ENCODE results near the gene ATPAF2.
A peak's percentile ranks its signal among the peaks of the same experiment; 100 is the strongest.

Gene ATPAF2
- total RNA-seq: 10.4 to 15.1 (median 13.0) reads per million in 4 donors

DNA sequence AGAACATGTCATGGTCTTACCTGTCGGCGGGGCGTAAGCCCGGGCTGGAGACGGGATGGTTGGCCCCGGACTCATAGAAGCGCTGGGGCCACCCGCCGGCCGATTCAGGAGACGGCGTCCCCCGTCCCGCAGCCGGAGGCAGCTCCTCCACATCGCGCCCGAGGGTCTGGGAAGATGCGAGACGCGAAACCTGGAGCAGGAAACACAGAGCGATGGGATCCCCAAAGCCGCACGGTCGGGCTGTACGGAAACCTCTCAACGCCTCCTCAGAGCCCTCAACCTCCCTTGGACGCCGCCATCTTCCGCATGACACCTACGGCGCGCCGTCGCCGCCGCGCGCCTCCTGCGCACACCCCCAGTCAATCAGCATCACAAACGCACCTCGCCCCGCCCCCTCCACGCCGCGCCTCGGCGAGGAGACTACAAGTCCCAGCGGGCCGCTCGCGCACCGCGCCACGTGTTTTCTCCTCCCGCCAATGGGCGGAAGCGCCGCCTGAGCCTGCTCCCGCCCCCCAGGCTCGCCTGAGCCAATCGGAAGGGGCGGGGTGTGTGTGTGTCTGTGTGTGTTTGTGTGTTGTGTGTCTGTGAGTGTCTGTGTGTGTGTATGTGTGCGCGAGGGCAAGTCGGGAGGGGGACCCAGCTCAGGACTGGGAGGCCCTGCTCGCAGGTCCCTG is at the start of gene ATPAF2, which contains the start of gene GID4:
Gene ATPAF2 (minus strand): TSS at position 308 of the 674 bp plus-strand sequence. CDS start 155 bp downstream, at position 153.
Gene GID4 (plus strand): TSS at position 548 of the 674 bp plus-strand sequence. CDS start 57 bp downstream, at position 605.
- peak; percentile 99 to 100 (median 99) for DNase-seq

DNA sequence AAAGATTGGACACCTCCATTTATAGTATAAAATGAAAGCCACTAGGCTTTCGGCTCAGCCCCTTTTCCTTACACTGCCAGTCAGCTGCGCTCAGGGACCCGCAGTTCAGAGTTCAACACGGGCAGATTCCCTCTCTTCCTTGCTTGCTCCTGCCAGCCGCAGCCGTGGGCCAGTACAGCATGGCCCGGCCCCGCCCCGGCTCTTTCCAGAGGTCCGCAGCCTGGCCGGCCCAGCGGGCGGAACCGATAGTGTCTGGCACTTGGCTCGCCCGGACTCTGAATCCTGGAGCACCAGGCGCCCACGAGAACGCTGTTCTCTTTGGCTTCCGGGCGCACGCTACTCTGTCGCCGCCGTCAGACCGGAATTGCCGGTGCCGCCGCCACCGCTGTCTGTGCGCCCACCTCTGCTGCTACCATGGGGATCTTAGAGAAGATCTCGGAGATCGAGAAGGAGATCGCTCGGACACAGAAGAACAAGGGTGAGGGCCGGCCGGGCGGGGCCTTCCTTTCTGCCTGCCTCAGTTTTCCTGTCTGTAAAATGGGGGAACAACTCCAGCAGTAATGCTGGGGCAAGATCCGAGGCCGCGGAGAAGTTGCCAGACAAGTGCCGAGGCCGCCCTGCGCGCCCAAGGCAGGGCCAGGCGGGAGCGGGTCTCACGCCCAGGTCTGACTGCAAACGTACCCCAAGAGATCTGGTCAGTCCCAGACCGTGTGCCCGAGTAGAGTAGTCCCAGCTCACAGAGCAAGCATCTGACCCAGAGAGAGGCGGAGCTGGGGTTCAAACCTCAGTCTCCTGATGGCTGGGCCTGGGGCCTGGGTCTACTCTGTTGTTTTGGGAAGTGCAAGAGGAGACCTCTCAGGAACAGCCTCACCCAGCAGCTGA is 48.9 kb upstream of the ATPAF2 start, which contains the start of gene DRG2:
Gene DRG2 (plus strand): TSS at position 339 of the 882 bp plus-strand sequence. CDS start 76 bp downstream, at position 415.
- DNase-seq: peak; percentile 63 to 87 (median 78)

DNA sequence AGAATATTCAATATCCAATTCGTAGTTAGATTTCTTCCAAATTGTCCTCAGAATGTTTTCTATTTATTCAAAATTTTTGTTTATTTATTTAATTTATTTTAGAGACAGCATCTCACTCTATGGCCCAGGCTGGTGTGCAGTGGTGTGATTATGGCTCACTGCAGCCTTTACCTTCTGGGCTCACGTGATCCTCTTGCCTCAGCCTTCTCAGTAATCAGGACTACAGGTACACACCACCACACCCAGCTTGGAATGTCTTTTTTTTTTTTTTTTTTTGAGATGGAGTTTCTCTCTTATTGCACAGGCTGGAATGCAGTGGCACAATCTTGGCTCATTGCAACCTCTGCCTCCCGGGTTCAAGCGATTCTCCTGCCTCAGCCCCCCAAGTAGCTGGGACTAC is 45.3 kb upstream of the ATPAF2 start:
- no peak for DNase-seq

DNA sequence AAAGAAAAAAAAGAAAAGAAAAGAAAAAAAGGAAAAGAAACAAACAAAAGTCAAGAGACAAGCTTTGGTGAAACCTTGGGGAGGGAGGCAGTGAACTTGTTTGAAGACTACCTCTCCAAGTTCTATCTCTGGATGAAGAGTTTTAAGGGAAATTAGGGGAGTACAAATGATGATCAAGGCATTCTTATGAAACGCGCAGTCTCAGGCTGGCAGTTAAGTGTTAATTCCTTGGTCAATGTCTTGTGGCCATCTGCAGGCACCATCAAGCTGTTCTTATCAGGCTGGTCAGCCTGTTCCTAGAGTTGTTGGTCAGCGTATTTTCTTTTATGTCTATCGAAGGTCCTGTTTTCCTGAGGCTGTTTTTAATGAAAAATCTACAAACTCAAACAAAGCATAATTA is 40.6 kb upstream of the ATPAF2 start:
- DNase-seq: no peak

DNA sequence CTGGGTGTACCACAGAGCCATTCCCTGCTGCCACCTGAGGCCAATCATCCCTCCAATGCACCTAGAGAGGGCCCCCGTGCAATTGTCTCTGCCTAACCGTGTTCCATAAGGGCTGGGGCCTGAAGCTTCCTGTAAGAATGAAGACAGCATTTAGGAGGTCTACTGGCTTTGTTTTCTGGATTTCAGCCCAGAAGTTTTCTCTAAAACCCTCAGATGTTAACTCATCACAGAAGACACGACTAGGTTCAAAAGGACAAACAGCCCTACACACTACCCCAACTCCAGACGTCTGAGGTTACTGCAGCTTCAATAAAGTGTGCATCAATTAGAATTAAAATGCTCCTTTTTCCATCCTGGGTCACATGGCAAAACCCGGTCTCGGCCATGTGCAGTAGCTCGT is 38.0 kb upstream of the ATPAF2 start:
- DNase-seq: no peak

DNA sequence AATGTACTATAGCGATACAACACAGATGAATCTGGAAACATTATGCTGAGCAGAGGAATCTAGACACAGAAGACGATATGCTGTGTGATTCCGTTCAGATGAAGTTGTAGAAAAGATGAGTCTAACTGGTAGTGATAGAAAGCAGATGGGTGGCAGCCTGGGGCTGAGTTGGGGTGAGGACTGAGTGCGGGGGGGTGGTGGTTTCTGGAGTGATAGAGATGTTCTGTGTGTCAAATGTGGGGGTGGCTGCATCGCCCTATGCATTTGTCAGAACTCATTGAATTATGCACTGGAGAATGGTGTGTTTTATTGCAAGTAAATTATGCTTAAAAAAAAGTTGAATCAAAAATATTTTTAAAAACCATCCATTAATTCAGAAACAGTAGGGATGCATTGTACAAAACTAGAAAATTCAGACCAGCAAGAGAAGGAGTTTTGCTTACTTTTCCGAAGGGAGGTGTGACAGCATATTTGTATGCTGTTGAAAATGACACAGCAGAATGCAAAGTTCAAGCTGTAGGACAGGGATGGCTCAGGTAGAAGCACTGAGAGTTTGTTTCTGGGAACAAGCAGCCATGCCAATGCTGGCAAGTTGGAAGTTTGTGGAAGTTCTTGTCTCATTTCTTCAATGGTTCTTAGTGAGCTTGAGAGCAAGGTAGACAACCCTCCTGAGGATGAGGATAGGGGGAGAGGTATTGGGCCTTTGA is 35.8 kb upstream of the ATPAF2 start:
- no peak for DNase-seq

DNA sequence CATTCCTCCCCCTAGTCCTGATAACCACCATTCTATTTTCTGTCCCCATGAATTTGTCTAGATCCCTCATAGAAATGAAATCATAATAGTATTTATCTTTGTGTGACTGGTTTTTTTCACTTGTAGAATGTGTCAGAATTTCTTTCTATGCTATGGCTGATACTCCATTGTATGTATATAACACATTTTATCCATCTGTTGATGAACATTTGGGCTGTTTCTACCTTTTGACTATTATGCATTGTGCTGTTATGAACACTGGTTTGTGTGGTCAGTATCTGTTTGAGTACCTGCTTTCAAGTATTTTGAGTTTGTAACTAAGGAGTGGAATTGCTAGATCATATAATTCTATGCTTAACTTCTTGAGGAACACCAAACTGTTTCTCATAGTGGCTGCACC is 32.8 kb upstream of the ATPAF2 start:
- DNase-seq: no peak

DNA sequence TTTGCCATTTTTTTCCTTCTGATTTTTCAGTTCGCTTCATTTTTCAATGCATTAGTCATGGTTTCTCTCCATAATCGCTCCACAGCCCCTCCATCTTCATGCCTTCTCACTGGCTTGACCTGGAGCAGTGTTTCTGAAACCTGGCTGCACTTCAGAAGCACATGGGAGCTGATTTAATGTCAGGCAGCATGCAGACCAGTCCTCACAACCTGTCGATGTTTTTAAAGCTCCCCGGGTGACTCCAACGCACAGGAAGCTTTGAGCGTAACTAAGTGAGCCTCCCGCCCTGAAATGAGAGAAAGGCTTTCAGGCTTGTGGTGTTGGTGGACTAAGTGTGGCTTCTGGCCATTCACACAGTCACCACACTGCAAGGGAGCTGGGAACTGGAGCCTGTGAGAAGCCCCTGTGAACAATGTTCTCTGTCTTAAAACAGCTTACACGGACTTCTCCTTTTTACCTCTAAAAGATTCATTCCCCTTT is 31.9 kb upstream of the ATPAF2 start:
- DNase-seq: no peak

DNA sequence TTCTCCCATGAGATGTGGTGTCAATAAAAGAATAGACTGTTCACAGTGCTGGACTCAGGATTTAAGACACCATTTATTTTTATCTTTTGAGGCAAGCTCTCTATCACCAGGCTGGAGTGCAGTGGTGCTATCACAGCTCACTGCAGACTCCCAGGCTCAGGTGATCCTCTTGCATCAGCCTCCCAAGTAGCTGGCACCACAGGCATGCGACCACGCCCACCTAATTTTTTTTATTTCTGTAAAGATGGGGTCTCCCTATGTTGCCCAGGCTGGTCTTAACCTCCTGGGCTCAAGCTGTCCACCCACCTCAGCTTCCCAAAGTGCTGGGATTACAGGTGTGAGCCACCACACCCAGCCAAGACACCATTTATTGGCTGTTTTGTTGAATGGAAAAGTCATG is 30.1 kb upstream of the ATPAF2 start:
- no peak for DNase-seq

DNA sequence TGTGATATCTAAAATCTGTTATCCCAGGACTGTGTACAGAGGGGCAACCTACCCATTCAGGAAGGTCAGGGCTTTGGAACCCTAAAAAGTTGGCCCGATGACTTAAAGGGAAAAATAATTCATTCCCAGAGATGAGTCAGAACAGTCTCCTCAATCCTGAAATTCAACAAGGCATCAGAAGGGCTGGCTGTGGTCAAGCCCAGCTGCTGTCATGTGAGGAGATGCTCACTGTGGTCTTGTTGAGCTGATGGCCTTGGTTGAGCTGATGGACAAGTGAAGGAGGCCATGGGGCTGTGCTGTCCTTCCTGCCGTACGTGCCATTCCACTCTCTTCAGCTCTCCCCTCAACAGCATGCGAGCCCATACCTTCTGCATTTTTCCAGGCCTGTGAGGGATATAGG is 27.9 kb upstream of the ATPAF2 start:
- DNase-seq: no peak

DNA sequence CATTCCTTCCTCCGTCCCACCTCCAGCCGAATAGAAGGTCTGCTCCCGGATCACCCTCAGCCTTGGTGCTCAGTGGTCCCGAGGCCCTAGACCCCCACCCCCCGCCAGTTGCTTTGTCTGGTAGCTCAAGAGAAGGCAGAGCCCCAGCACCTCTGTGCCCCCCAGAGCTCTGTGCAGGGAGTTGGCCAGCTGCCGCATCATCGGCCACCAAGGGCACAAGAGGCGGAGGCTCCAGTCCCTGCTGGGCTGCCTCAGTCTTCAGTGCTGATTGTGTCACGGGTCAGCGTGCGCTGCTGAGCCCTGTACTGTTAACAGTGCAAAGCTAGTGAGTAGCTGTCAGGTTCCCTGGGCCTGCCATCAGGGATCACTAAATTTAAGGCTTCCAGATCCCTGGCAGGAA is 26.6 kb upstream of the ATPAF2 start:
- no peak for DNase-seq

DNA sequence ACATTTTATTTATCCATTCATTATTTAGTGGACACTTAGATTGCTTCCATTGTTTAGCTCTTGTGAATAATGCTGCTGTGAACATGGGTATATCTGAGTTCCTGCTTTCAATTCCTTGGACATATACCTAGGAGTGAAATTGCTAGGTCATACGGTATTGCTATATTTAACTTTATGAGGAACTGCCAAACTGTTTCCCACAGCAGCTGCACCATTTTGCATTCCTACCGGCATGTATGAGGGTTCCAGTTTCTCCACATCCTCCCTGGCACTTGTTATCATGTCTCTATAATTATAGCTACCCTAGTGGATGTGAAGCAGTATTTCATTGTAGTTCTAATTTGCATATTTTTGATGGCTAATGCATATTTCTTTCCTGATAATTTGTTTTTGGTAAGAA is 25.1 kb upstream of the ATPAF2 start:
- no peak for DNase-seq

DNA sequence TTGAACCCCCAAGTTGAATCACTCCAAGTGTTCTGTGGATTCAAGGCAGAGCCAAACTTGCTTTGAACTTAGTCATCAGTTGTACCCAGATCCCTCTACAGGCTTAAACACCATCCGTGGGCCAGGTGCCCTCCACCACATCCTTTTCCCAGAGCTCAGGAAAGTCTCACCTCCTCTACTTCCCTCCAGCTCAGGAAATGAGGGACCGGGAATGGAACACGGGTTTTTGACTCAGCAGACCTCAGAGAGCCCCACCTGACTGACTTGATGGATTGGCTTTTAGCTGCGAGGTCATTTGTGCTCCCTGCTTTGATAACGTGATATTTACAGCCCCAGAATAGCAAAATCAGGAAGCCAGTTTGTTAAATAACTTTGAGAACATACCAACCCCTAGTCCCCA is 20.3 kb upstream of the ATPAF2 start:
- no peak for DNase-seq

DNA sequence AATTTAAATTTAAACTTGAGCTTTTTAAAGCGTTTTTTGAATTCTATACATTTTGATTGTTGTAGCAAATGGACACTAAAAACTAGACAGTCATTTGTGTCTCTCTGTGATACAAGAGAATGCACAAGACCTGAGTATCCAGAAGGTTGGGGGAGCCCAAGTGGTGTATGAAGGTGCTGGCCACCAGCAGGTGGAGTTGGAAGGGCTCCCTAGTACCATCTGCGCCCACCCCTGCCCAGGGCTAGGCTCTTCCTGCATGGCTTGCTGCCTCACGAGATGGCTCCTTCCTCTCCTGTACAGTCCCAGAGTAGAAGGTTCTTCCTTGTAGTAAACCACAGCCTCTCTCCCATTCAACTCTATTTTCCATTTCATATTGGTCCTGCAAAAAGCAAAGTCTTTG is 17.2 kb upstream of the ATPAF2 start:
- no peak for DNase-seq

DNA sequence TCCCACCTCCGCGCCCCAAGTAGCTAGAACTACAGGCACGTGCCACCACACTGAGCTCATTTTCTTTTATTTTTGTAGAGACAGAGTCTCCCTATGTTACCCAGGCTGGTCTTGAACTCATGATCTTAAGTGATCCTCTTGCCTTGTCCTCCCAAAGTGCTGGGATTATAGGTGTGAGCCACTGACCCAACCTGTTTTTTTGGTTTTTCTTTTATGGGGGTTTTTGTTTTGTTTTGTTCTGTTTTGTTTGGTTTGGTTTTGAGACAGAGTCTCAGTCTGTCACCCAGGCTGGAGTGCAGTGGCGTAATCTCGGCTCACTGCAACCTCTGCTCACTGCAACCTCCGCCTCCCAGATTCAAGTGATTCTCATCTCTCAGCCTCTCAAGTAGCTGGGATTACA is 16.6 kb upstream of the ATPAF2 start:
- no peak for DNase-seq

DNA sequence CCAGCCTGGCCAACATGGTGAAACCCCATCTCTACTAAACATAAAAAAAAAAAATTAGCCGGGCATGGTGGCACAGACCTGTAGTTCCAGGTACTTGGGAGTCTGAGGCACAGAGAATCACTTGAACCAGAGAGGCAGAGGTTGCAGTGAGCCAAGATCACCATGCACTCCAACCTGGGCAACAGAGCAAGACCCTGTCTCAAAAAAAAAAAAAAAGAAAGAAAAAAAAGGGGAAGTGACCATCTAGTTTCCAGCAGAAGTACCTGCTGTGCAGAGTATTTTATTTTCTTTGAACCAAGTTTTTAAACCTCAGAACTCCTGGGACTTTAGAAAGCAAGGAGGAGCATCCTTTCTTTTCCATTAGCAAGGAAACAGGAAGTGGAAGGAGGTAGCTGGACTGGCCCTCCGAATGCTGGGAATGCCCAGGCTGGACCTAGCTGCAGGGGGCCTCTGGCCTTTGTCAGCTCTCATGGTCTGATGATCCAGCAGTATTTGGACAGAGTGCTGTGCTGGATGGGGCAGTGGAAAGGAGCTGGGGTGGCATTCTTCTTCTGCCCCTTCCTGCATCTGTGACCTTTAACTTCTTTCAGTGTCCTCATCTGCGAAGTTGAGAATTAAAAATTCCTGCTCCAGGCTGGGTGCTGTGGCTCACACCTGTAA is 6.9 kb upstream of the ATPAF2 start:
- no peak for DNase-seq

DNA sequence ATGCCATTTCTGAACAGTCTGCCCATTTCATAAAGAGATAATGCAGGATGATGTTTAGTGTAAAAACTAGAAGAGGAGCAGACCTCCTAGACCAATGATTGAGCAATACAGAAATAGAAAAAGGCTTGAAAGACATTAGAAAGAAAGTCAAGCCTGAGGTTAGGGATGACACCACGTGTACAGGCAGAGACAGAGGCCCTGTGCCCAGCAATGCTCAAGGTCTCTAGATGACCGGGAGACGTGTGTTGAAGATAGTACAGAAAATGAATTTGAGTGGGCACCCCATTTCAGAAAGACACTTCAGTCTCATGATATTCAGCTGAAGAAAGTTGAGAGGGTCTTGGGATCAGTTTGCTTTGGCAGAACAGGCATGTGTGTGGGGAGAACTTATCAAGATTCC is 5.6 kb upstream of the ATPAF2 start:
- no peak for DNase-seq

DNA sequence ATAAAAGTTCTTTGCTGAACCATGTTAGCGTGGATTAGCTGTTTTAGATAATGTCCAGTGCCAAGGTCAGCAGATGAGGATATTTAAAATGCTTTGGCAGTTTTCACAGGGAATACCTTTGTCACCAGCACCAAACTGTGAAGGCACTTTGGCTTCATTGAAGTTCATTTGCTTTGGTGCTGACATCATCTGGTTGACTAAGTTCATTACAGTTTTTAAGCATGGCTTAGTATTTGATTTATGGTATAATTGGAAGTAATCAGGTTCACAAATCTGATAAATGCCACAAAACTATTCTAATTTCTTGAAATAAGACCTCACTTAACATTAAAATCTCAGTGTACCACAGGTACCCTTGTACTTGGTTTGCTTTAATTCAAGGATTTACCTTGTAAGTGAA is 4.5 kb upstream of the ATPAF2 start:
- DNase-seq: no peak

DNA sequence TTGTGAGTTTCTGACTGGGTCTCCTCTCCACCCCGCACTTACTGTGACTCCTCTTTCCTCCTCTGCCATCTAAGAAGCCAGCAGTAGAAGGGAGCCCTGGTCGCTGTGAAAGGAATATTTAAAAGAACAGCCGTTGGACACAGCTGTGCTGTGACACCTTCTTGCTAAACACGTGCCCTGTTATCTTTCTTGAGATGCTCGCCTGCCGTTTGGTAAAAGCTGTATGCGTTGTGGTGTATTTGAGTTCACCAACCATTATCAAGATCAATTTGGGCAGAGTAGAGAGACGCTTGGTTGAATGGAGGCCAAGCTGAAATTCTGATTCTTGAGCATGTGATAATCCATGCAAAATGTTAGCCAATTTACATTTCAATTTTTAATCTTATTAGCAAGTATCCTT is 4.0 kb upstream of the ATPAF2 start:
- no peak for DNase-seq

DNA sequence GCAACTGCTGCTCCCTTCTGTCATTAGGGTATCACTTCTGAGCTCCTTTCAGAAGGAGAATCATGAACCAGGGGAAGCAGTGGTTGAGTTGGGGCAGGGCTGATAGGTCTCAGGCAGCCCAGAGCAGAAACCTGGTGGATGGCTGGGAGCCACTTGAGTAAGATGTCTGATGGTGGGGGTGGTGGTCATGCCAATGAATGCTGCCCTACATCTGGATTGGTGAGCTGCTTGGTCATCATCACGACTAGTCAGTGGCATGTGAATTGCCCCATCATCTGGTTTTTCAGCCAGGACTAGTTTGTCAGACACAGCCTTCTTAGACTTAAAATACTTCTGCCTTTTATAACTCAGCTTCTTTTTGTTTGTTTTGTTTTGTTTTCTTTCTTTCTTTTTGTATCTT is 2.8 kb upstream of the ATPAF2 start:
- no peak for DNase-seq

DNA sequence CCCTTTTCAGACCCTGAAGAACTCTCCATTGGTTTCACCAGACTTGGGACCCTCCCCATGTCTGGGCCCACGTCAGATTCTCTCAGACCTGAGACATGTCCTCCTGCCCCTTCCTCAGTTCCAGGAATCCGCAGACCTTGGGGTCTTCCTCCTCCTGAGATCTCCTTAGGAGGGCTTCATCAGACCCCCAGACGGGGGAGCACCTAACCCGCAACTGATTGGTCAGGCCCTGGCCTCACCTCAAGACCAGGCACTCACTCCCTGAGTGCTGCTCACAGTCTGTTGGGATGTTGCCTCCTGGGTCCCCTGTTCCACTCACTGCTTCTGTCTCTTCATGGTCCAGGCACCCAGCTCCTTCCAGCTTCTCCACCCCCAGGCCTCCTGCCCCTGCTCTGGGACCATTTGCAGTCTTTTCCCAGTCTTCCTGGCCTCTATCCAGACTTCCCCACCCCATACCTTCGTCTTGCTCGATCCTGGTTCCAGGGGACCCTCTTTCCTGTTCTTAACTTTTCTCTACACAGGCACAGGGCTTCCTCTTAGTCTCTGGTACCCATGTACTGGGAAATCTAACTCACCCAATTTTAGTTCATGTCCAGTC is 1.4 kb upstream of the ATPAF2 start:
- DNase-seq: no peak

Data from T-helper 1 cell (primary cell).